GM18867 (cell line): ENCODE measurements around the gene IL19.

Experiments used
- ATAC-seq: cut with Tn5 transposase; IDR thresholded peaks from one replicate; pipeline ENCODE4 v1.9.1; 2021; ENCODE audit warnings: mild to moderate bottlenecking, moderate library complexity; ENCODE audit not compliant: unreplicated experiment

Gene IL19

GRCh38 chr1:206885341-206886060, 114.9 kb downstream of the IL19 start:
- ATAC-seq: no peak

- no peak for ATAC-seq
Measured at GRCh38 chr1:206886831-206887230, 116.3 kb downstream of the IL19 start.

GRCh38 chr1:206887701-206888100, 117.1 kb downstream of the IL19 start:
- no peak for ATAC-seq

- ATAC-seq: no peak
Measured at GRCh38 chr1:206890125-206891060, 119.8 kb downstream of the IL19 start.

GRCh38 chr1:206891412-206891811, 120.8 kb downstream of the IL19 start:
- ATAC-seq: no peak
